Loucy (cell line): Measurements from ENCODE around the gene KRTAP5-1.

Experiments used
- EZH2phosphoT487 ChIP-seq: fragments of 200-600 bp; IDR thresholded peaks from 2 replicates; pipeline ENCODE4 v1.6.1; 2018; ENCODE audit warnings: antibody characterized with exemption, mild to moderate bottlenecking, moderate library complexity, borderline replicate concordance
- TF ChIP-seq, protein P1 (sequence below): fragments of 200-600 bp; sonication (generic); conservative IDR thresholded peaks from 2 replicates; pipeline ENCODE4 v1.5.1; 2014; ENCODE audit warnings: mild to moderate bottlenecking, antibody characterized with exemption, low read length

DNA sequence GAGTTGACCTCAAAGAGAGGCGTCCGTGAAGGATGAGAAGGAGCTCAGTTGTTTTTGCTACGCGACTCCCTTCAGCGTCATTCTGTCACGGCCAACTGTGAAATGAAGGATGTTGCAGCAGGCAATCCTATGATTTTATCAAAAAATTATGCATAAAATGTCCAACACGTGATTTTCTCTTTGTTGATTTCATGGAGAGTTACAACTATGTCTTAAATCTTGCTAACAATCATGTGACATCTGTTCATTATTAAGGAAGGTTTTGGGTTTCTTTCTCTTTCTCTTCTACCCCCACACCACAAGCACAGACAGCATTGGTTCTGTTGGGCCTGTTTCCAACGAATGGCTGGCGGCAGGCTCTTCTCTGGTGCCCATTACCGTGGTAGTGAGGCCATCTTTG lies 33.1 kb upstream of the KRTAP5-1 start:
- TF ChIP-seq, protein P1, sequence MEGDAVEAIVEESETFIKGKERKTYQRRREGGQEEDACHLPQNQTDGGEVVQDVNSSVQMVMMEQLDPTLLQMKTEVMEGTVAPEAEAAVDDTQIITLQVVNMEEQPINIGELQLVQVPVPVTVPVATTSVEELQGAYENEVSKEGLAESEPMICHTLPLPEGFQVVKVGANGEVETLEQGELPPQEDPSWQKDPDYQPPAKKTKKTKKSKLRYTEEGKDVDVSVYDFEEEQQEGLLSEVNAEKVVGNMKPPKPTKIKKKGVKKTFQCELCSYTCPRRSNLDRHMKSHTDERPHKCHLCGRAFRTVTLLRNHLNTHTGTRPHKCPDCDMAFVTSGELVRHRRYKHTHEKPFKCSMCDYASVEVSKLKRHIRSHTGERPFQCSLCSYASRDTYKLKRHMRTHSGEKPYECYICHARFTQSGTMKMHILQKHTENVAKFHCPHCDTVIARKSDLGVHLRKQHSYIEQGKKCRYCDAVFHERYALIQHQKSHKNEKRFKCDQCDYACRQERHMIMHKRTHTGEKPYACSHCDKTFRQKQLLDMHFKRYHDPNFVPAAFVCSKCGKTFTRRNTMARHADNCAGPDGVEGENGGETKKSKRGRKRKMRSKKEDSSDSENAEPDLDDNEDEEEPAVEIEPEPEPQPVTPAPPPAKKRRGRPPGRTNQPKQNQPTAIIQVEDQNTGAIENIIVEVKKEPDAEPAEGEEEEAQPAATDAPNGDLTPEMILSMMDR, result no peak
- no peak for TF ChIP-seq EZH2phosphoT487
